Loucy (cell line): Measurements from ENCODE around the gene AHNAK2.
"Not testable (repeated sequence)": the region's sequence is repeated elsewhere in the genome, so short reads cannot be mapped to it uniquely, and the experiment has no call there.

Experiments used
- EZH2phosphoT487 ChIP-seq: fragments of 200-600 bp; IDR thresholded peaks from 2 replicates; pipeline ENCODE4 v1.6.1; 2018; ENCODE audit warnings: antibody characterized with exemption, mild to moderate bottlenecking, moderate library complexity, borderline replicate concordance
- TF ChIP-seq, protein P1 (sequence below): fragments of 200-600 bp; sonication (generic); conservative IDR thresholded peaks from 2 replicates; pipeline ENCODE4 v1.5.1; 2014; ENCODE audit warnings: mild to moderate bottlenecking, antibody characterized with exemption, low read length

DNA sequence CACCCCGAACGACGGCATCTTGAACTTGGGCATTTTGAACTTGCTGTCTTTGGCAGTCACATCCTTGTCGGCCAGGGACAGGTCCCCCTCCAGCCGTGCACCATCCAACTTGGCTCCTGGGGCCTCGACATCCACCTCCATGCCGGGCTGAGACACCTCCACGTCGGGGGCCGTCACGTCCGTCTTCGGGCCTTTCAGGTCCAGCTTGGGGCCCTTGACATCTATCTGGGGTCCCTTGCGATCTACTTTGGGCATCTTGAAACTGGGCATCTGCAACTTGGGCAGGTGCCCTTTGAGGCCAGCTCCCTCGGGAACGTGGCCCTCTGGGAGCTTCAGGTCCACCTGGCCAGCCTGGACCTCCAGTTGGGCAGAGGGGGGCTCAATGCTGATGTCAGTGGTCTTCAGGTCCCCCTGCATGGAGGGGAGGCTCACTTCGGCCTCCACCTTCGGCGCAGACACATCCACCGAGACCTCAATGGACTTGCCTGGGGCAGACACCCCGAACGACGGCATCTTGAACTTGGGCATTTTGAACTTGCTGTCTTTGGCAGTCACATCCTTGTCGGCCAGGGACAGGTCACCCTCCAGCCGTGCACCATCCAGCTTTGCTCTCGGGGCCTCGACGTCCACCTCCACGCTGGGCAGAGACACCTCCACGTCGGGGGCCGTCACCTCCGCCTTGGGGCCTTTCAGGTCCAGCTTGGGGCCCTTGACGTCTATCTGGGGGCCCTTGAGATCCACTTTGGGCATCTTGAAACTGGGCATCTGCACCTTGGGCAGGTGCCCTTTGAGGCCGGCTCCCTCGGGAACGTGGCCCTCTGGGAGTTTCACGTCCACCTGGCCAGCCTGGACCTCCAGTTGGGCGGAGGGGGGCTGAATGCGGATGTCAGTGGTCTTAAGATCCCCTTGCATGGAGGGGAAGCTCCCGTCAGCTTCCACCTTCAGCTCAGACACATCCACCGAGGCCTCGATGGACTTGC, 31.9 kb downstream of the AHNAK2 start:
- TF ChIP-seq, protein P1, sequence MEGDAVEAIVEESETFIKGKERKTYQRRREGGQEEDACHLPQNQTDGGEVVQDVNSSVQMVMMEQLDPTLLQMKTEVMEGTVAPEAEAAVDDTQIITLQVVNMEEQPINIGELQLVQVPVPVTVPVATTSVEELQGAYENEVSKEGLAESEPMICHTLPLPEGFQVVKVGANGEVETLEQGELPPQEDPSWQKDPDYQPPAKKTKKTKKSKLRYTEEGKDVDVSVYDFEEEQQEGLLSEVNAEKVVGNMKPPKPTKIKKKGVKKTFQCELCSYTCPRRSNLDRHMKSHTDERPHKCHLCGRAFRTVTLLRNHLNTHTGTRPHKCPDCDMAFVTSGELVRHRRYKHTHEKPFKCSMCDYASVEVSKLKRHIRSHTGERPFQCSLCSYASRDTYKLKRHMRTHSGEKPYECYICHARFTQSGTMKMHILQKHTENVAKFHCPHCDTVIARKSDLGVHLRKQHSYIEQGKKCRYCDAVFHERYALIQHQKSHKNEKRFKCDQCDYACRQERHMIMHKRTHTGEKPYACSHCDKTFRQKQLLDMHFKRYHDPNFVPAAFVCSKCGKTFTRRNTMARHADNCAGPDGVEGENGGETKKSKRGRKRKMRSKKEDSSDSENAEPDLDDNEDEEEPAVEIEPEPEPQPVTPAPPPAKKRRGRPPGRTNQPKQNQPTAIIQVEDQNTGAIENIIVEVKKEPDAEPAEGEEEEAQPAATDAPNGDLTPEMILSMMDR, result not testable (repeated sequence)
- TF ChIP-seq EZH2phosphoT487, result not testable (repeated sequence)
